ENCODE results near the gene SLC16A8. TPM values are rescaled to one million over a fixed set of nuclear protein-coding genes. Genes with fewer than 3 reads are reported as not detected.
"Not testable (repeated sequence)": the region's sequence is repeated elsewhere in the genome, so short reads cannot be mapped to it uniquely, and the experiment has no call there.

SLC16A8 gene
- polyA plus RNA-seq, 3 donors: 0.24 to 1.0 (median 0.76) TPM

- DNase-seq (ENCODE audit: low read depth in 3 of 3, low spot score in 2 of 3): no peak
These were observed 32.7 kb downstream of the SLC16A8 start for GRCh38 chr22:38051261-38051660.

DNA sequence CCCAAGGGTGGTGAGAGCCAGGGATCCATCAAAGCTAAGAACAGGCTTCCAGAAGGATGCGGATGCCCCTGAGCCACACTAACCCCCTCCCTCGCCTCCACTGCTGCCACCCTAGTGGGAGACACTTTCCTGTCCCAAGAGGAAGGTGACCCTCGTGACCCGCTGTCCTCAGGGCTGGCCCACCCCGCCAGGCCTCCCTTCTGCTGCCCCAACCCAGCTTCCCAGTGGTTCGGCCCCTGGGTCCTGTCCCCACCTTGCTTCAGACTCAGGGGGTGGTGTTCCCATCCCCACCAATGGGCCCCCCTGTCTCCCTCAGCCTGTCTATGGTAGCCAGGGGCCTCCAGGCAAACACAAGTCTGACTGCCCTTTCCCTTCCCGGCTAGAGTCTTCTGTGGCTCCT is 33.3 kb downstream of the SLC16A8 start:
- no peak for DNase-seq (ENCODE audit: low read depth in 3 of 3, low spot score in 2 of 3)

GRCh38 chr22:38049812-38050619 is 34.0 kb downstream of the SLC16A8 start:
- no peak for DNase-seq (ENCODE audit: low read depth in 3 of 3, low spot score in 2 of 3)

GRCh38 chr22:38046070-38046748 is 37.8 kb downstream of the SLC16A8 start:
- DNase-seq (ENCODE audit: low read depth in 3 of 3, low spot score in 2 of 3): no peak

DNA sequence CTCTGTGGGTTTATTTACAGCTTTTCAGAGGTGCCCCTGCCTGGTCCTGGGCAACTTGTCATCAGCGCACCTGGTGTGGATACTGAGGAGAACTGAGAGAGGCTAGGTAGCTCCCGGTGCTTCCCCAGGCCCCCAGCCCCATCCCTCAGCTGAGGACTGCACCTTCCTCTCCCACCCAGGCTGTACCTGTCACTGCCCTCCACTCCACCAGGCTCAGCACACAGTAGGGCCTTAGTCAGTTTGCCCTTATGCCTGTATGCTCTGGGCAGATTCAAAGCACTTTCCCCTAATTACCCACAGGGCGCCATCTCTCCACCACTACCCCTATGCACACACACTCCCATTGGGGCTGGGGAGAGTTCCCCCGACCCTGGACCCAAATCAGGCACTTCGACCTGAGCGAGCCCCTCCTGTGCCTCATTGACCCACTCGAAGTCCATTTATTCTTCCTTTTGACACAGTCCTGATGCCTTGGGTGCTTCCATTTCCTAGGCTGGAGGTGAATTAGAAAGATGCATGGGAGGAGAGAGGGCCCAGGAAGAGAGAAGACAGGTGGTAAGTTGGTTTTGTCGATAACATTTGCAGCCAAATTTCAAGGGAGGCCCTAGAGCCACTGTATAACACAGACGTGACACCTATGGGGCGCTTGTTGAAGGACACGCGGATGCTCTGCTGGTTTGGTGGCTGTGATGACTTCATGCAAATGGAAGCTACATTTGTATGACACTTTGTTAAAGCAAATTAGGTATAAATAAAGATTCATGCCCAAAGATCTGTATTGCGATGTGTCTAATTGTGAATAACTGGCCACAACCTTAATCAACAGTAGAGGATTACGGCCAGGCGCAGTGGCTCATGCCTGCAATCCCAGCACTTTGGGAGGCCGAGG is 40.6 kb downstream of the SLC16A8 start:
- no peak for DNase-seq (ENCODE audit: low read depth in 3 of 3, low spot score in 2 of 3)

DNA sequence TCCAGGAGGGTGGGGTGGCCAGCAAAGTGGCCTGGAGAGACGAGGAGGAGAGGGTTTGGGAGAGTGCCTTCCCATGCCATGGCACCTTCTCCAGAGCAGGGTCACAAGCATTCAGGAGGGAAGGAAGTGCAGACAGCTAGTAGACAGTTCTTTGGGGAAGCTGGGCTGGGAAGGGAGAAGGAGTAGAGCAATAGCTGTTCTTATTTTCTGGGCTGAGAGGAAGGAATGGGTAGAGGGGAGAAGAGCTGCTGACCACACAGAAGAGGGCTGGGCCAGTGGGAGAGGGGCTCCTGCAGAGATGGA is 41.5 kb downstream of the SLC16A8 start:
- DNase-seq (ENCODE audit: low read depth in 3 of 3, low spot score in 2 of 3): no peak

DNA sequence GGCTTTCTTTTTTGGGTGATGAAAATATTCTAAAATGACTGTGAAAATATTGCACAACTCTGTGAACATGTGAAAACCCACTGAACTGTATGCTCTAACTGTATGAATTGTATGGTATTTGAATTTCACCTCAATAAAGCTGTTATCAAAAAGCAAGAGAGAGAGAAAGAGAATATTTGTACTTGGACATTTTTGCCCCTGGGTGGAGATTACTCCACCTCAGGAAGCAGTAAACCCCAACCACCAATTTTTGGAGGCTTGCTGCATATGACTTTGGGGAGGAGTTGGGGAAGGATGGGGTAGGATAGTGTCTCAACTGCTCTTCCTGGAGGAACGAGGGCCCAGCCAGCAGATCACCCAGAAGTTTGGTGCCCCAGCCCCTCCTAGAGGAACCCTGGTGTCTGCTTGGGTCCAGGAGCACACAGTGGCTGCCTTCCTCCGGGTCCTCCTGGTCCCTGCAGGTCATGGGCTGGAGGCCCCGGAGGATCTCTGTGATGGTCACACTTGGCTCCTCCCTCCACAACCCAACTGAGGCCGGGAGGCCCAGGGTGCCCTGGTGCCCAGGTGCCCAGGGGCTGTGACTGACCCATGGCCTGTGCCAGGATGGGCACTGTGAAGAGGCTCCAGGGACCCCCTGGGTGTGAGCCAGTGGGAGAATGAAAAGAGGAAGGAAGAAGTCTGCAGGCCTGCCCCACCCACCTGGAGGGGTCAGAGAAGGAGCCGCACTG is 42.1 kb downstream of the SLC16A8 start:
- DNase-seq (ENCODE audit: low read depth in 3 of 3, low spot score in 2 of 3): no peak

- no peak for DNase-seq (ENCODE audit: low read depth in 3 of 3, low spot score in 2 of 3)
These were observed 42.8 kb downstream of the SLC16A8 start for GRCh38 chr22:38040953-38041759.

DNA sequence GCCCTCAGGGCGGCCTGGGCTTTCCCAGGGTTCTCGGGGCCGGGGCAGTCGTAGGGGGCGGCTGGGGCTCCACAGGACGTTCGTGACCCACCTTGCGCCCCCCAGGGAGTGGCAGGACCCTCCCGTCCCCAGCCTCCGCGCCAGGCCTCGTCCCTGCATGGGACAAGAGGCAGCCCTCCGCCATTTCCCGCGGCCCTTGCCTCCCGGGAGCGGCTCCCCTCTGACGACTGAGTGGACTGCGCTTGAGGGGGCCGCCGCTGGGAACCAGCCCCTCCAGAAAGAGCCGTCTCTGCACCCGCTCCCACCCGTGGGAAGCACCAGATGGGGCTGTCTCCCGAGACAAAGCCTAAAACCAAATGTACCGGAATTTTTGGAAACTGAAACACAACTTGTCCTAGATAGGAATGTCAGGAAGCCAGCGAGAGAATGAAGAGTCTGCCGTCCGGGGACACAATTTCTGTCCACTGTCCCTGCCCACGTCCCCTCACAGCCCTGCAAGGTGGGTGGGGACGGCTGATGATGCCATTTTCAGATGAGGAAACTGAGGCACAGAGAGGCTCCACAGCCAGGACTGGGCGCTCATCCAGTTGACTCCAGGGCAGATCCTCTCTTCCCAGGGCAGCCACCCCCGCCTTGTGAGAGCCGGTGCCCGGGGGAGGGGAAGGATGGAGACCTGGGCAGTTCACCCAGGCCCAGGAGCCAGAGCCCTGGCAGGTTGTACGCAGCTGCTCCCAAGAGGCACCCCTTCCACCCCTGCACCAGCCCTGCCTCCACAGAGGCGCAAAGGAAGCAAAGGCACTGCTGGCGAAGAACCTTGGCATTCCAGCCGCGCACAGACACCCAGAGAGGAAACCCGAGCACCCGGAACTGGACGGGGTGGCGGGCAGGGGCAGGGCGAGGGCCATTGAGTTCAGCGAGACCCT is 44.8 kb downstream of the SLC16A8 start:
- no peak for DNase-seq (ENCODE audit: low read depth in 3 of 3, low spot score in 2 of 3)

- DNase-seq (ENCODE audit: low read depth in 3 of 3, low spot score in 2 of 3): no peak
These were observed 45.6 kb downstream of the SLC16A8 start for GRCh38 chr22:38038426-38038825.

- DNase-seq (ENCODE audit: low read depth in 3 of 3, low spot score in 2 of 3): not testable (repeated sequence)
These were observed 46.4 kb downstream of the SLC16A8 start for GRCh38 chr22:38037367-38038150.

DNA sequence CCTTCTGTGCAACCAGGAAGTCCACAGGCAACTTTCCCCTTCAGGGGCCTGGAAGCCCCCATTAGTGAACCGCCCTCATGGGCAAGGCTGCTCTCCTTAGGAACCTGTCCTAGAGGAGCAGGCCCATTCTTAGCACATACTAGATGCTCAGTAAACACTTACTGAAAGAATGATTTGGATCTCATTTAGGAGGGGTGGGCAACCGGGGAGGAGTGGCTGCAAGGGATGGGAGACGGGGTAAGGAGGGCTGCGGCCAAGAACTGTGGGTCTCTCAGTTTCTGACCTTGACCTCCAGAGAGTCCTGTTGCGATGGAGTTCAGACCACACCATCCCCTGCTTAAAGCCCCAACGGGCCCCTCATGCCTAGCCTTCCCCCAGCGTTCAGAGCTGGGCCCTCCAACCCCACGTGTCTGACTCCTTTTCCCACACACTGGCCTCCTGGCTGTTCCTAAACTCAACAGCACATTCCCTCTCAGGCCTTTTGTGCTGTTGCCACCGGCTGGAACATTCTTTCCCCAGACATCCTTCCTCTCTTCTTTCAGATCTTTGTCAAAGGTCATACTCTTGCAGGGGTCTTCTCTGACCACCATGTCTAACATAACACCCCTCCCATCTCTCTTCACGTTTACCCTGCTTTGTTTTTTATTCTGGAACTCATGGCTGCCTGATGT is 47.5 kb downstream of the SLC16A8 start:
- no peak for DNase-seq (ENCODE audit: low read depth in 3 of 3, low spot score in 2 of 3)

DNA sequence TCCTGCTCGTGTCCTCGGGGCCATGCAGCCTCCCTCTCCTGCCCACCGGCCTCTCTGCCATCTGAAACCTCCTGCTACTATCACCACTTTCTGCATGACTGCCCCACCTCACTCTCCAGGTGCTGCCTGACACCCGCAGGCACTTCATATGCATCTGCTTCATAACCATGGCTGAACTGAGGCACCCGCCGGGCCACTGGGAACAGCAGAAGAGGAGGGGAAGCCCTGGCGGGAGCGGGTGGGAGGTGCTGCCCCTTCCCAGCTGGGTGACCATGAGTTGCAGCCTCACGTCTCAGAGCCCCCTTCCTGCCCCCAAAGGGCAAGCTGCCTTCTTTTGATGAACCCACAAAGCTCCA is 48.5 kb downstream of the SLC16A8 start:
- no peak for DNase-seq (ENCODE audit: low read depth in 3 of 3, low spot score in 2 of 3)

- DNase-seq (ENCODE audit: low read depth in 3 of 3, low spot score in 2 of 3): no peak
These were observed 49.0 kb downstream of the SLC16A8 start for GRCh38 chr22:38034884-38035529.

- DNase-seq (ENCODE audit: low read depth in 3 of 3, low spot score in 2 of 3): no peak
These were observed 49.6 kb downstream of the SLC16A8 start for GRCh38 chr22:38034278-38034882.

DNA sequence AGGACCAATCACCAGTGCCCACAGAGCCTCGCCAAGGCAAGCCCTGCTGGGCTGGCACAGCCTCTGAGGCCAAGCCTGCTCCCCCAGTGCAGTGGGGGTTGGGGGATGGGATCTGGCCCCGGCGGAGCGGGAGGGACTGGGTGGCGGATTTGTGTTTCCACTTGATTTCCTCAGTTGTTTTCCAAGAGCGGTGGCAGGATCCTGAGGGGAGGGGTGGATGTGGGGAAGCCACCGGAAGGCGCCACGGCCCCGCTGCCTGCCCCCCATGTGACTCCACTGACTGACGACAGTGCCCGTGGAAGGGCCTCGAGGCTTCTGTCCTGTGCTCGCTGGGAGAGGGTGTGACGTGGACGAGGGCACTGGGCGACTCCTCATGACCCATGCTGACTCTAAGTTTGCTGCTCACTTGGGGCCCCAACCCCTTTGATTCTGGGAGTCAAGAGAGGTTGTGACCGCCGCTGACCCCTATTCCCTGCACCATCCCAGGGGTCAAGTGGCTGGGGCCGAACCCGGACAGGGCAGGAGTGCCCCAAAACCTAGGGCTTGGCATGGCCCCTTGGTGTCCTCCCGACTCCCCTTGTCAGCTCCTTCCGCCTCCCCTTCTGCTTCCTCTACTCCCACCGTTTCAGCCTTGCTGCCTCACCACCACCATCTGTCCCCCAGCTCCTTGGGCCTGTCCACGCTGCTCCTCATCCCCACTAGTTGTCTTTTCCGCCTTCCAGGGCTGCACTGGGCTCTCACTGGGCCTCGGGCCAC is 50.3 kb downstream of the SLC16A8 start:
- no peak for DNase-seq (ENCODE audit: low read depth in 3 of 3, low spot score in 2 of 3)

Data from right renal cortex interstitium (tissue), 3 donors.